IPS-18c (cell line): ENCODE data around the gene SYNDIG1L.
"Not testable (repeated sequence)": the region's sequence is repeated elsewhere in the genome, so short reads cannot be mapped to it uniquely, and the experiment has no call there.

Experiments
- H3K4me3 ChIP-seq: 2 replicates; pipeline ENCODE4 v1.7.0; 2013; ENCODE audit warnings: low read depth, mild to moderate bottlenecking, low read length, moderate library complexity; ENCODE audit not compliant: insufficient read depth
- H3K9me3 ChIP-seq: one replicate; pipeline ENCODE4 v1.6.1; 2013; ENCODE audit warnings: mild to moderate bottlenecking, low read length, moderate library complexity; ENCODE audit not compliant: control insufficient read depth, insufficient read depth

SYNDIG1L gene

DNA sequence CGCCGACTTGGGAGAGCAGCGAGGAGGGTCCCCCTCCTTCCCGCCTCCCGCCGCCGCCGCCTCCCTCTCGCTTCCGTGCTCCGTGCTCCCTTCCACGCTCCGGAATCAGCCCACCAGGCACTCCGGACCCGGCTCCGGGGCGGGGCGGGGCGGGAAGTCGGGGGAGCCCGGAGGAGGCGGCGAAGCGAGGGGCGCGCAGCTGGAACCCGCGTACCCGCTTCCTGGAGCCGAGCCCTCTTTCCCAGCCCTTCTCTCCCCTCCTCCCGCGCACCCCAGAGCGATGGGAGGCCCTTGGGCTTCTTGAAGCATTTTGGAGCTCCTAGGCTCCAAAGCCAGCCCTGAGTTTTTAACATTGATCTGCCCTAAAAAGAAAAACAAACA lies at the start of gene SYNDIG1L:
SYNDIG1L (minus strand) TSS at position 9 of the 381 bp plus-strand sequence. CDS start 16,466 bp downstream, outside the sequence.
- Histone ChIP-seq H3K4me3 (peak within 1 kb of the TSS; percentile 49), H3K9me3 (no peaks in the 10 kb centered on the region)

DNA sequence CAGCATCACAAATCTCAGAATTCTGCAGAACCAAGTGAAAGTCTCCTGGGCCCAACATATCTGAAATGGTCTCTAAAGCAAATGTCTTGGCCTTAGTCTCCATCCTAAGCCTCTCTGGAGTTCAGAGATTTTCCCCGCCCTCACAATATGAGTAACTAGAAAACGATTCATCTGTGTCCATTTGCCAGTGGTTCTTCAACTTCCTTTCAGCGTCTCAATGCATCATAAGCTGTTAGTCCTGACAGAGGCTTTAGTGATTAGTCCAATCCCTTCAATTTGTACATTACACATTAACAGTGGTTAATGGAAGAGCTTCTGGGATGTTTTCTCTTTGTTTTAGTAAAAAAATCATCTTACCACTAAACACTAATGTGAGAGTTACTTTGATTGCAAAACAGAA lies 49.7 kb upstream of the SYNDIG1L start:
- H3K4me3 ChIP-seq: no peak overlapping the region
- H3K9me3 ChIP-seq: no peaks in the 10 kb centered on the region

DNA sequence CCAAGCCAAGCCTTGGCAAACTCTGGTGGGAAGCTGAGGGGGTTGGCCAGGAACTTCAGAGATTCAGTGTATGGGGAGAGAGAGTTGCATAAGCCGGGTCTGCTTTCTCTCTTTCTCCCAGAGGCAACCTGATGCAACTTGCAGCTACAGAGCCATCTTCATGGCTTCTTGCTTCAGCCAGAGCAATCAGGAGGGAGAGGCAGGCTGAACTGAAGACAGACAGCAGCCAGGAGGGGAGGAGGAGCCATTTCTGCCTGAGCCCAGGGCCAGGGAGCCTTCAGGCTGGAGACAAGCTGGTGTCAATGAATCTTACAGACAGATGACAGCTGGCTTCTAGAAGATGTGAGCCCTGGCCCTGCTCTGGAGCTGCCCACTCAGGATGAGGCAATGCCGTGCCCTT lies 48.4 kb upstream of the SYNDIG1L start:
- H3K4me3 ChIP-seq: no peak overlapping the region

DNA sequence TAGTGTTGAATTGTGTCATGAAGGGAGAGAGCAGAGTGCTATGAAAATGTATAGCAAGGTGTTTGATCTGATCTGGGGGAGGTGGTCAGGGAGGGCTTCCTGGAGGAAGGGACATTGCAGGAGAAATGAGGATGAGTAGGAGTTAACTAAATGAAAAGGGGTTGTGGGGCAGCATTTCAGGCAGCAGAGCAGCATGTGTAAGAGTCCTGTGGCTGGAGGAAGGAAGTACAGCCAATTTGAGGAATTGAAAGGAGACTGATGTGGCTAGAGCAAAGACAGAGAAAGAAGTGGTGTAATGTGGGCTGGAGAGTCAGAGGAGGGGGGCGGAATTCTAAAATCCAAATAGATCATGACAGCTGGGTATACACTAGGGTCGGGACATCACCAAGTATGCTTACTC lies 46.6 kb upstream of the SYNDIG1L start:
- no peak overlapping the region for H3K4me3 ChIP-seq

More for the DNA sequence above, 48.4 kb upstream of the SYNDIG1L start:
- H3K9me3 ChIP-seq: no peaks in the 10 kb centered on the region

GRCh38 chr14:74469548-74470518 lies 43.8 kb upstream of the SYNDIG1L start:
- no peak overlapping the region for H3K4me3 ChIP-seq
- H3K9me3 ChIP-seq: no peaks in the 10 kb centered on the region

More for the DNA sequence above, 46.6 kb upstream of the SYNDIG1L start:
- H3K9me3 ChIP-seq: no peaks in the 10 kb centered on the region

DNA sequence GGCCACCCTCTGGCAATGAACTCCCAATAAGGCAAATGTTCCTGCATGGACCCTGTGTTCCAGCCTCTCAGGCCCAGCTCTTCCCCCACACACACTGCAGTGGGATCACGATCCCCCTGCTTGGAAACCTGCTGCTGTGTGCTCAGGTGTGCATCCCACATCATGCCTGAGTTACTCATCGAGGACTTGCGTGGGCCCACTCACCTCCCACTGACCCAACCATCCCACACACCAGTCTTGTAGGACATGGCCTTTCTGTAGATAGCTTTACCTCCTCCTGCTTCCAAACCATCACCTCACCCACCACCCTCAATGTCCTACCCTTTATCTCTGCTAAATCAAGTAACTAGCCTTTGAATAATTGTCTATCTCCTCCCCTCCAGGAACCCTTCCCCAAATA lies 42.5 kb upstream of the SYNDIG1L start:
- Histone ChIP-seq H3K9me3 (no peaks in the 10 kb centered on the region), H3K4me3 (no peak overlapping the region)

- H3K9me3 ChIP-seq: no peaks in the 10 kb centered on the region
- H3K4me3 ChIP-seq: no peak overlapping the region
Measured at GRCh38 chr14:74465335-74465734, 39.3 kb upstream of the SYNDIG1L start.

GRCh38 chr14:74464785-74465184 lies 38.8 kb upstream of the SYNDIG1L start:
- Histone ChIP-seq H3K4me3 (no peak overlapping the region), H3K9me3 (no peaks in the 10 kb centered on the region)

DNA sequence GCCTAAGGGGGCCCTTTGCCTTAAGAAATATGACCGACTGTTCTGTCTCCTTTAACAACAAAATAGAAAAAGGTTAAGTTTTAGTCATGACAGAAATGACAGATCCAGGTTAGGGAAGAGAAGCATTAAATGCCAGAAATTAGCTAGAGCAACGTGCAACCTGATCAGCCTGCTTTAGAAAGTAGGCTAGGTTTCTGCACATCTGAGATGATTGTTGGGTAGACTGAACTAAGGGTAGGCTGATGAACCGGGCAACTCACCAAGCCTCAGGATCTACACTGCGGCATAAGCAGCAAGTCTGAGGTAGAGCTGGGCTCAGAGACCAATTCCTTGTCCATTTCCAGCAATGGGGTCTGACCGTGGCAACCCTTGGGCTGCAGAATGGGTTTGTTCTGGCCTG lies 37.7 kb upstream of the SYNDIG1L start:
- H3K9me3 ChIP-seq: peaks cover 2% of the 10 kb centered on the region
- no peak overlapping the region for H3K4me3 ChIP-seq

DNA sequence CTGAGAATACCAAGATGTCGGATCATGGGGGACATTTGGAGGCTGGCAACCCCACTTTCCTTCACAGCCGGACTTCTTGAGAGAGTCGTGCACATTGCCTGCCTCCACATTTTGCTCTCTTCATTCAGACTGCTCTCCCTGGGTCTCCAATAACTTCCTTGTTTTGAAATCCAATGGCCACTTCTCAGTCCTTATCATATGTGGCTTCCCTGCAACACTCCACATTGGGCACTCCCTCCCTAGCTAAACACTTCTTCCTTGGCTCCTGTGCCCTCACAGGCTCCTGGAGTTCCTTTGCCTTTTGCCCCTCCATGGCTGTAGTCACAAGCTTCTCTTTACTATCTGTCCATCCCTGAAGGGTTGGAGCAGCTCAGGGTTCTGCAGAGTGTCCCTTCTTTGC lies 37.0 kb upstream of the SYNDIG1L start:
- Histone ChIP-seq H3K9me3 (peaks cover 2% of the 10 kb centered on the region), H3K4me3 (no peak overlapping the region)

DNA sequence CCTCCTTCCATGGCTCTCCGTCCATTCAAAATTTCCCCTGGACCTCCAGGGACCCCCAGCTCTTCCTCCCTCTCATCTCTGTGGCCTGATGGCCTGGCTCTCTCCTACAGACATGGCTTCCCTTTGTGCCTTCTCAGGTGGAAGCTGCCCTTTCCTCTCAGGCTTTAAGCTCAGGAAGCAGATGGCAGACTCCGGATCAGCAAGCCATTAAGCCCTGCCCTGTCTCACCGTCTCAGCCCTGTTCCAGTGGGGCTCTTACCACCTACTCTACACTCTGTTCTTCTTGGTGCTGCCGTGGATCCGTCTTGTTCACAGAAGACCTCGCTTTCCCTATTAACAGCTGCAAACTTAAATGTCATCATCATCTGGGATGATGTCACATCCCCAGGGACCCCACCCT lies 34.0 kb upstream of the SYNDIG1L start:
- H3K9me3 ChIP-seq: peaks cover 2% of the 10 kb centered on the region
- no peak overlapping the region for H3K4me3 ChIP-seq

DNA sequence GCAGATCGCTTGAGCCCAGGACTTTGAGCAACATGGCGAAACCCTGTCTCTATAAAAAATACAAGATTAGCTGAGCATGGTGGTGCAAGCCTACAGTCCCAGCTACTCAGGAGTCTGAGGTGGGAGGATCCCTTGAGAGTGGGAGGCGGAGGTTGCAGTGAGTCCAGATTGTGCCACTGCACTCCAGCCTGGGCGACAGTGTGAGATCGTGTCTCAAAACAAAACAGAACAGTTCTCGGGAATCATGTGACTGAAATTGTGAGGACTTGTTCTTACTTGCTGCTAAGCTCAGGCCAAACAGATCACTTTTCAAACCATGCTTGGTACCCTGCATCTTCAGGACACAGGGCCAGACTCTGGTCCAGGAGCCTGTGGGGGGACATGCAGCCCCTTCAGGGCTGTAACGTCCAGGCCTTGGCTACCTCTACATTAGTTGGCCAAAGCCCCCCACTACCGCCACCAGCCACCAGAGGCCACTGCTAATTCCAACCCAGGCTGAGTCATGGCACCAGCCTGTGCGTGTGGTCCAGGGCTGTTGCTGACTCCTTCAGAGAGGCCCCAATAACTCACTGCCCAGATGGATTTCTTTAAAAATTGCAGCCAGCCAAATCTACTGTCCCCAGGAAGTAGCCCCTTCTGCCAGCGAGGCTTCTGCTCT lies 33.4 kb upstream of the SYNDIG1L start:
- Histone ChIP-seq H3K4me3 (no peak overlapping the region), H3K9me3 (peaks cover 2% of the 10 kb centered on the region)

GRCh38 chr14:74457565-74457895 lies 31.5 kb upstream of the SYNDIG1L start:
- peaks cover 2% of the 10 kb centered on the region for H3K9me3 ChIP-seq
- H3K4me3 ChIP-seq: no peak overlapping the region

DNA sequence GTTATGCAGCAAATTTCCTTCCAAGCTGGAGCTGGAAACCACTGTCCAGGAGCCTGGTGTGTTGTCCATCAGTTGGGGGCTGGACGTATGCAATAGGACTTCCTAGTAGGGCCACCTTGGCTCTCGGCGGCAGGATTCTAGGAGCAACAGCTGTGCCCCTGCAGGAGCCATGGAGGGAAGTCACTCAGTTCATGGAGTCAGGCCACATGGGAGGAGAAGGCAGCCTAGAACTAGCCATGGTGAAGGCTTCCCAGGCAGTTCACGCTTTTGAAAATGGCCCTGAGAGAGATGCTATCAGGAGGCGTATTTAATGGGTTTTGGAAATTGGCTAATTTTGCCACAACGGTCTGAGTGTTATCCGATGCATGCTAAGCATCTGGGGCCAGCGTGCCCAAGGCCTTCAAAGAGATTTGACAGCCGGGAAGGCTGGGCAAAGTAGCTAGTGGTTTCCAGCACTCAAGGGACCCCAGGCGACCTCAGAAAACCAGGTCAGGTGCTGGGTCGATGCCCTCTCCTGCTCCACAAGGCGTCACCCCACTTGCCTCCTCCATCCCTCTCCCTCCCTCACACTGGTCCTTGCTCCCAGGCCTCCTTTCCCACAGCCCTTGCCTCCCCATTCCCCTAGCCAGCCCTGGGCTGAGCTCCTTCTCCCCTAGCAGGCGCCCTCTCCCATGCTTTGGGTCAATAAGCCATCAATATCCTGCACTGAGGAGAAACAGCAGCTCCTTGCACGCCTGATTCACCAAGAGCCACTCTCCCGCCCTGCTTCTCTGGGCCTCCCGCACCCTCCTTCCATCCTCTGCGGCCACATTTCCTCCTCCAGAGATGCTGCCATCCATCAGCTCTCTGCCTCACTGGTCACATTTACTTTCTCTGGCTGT lies 30.9 kb upstream of the SYNDIG1L start:
- no peak overlapping the region for H3K4me3 ChIP-seq

DNA sequence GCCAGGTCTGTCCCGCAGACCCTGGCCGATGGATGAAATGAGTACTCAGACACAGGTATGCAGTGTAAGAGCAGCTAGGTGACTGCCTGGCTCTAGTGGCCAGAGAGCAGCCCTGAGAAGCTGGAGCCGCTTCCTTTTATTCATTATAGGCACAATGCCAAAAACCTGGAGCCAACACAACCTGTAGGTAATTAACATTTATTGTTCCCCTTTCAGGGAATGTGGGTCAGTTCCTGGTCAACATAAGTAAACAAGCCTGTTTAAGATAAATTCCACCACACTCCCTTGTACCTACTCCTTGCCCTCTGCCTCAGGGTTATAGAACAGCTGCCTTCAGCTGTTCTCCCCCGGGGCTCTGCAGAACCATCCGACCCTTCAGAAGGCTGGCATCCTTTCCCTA lies 28.4 kb upstream of the SYNDIG1L start:
- not testable (repeated sequence) for H3K4me3 ChIP-seq, H3K9me3 ChIP-seq

More for the DNA sequence above, 30.9 kb upstream of the SYNDIG1L start:
- peaks cover 2% of the 10 kb centered on the region for H3K9me3 ChIP-seq

GRCh38 chr14:74444866-74445265 lies 18.9 kb upstream of the SYNDIG1L start:
- no peaks in the 10 kb centered on the region for H3K9me3 ChIP-seq
- H3K4me3 ChIP-seq: no peak overlapping the region

- no peaks in the 10 kb centered on the region for H3K9me3 ChIP-seq
- no peak overlapping the region for H3K4me3 ChIP-seq
Measured at GRCh38 chr14:74442757-74443156, 16.7 kb upstream of the SYNDIG1L start.
